Transverse colon (tissue), 3 donors: ENCODE data around the gene LEUTX.

Source experiments
- POLR2A ChIP-seq: fragments of 450-650 bp; IDR thresholded peaks from one replicate; pipeline ENCODE4 v1.6.1; 2016; ENCODE audit warnings: antibody characterized with exemption, mild to moderate bottlenecking, moderate library complexity
- TF ChIP-seq, protein P1 (sequence below), 5 experiments: fragments of 200-600 bp in 3 of 5; fragments of 450-650 bp in 2 of 5; sonication (generic) in 3 of 5; IDR thresholded peaks; 1 replicate in 2 of 5; 2 replicates in 3 of 5; pipeline ENCODE4 v1.5.1; 2016 to 2017; ENCODE audit warnings: antibody characterized with exemption in 5 of 5, inconsistent platforms in 3 of 5, mild to moderate bottlenecking in 2 of 5, moderate library complexity in 1 of 5

DNA sequence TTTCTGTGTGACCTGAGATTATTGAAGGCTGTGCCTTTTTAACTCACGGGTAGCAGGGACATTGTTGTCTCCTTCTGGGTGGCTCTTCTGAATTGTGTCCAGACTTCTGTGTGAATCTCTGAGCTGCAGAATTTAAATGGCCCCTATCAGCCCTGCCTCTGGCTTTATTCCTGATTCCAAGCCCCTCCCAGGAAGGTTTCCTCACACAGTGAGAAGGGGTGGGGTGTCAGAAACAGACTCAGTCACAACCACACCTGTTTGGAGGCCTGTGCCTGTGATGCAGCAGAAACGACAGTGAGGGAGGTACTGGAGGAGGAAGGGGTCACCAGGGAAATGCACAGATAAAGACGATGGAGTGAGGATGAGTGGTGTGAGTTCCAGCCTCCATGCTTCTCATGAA lies 40.8 kb upstream of the LEUTX start, which contains the start of gene CLC:
- no peak for TF ChIP-seq POLR2A
- TF ChIP-seq, protein P1, sequence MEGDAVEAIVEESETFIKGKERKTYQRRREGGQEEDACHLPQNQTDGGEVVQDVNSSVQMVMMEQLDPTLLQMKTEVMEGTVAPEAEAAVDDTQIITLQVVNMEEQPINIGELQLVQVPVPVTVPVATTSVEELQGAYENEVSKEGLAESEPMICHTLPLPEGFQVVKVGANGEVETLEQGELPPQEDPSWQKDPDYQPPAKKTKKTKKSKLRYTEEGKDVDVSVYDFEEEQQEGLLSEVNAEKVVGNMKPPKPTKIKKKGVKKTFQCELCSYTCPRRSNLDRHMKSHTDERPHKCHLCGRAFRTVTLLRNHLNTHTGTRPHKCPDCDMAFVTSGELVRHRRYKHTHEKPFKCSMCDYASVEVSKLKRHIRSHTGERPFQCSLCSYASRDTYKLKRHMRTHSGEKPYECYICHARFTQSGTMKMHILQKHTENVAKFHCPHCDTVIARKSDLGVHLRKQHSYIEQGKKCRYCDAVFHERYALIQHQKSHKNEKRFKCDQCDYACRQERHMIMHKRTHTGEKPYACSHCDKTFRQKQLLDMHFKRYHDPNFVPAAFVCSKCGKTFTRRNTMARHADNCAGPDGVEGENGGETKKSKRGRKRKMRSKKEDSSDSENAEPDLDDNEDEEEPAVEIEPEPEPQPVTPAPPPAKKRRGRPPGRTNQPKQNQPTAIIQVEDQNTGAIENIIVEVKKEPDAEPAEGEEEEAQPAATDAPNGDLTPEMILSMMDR (IDR thresholded peaks at IDR 0.05): no peak
